Measurements from ENCODE around the gene FEV.

- TF ChIP-seq CTCF (IDR thresholded peaks at IDR 0.05) (no peak), POLR2A (IDR thresholded peaks at IDR 0.05) (no peak), POLR2AphosphoS5 (IDR thresholded peaks at IDR 0.05) (peak; percentile 38)
These were observed 554 bp downstream of the FEV start for GRCh38 chr2:218984239-218985020.

Measured in prostate gland (tissue), 2 donors.